PC-9 (cell line): ENCODE results near the gene INPP5B. TPM values are rescaled to one million over a fixed set of nuclear protein-coding genes. Genes with fewer than 3 reads are reported as not detected.
A peak's percentile ranks its signal among the peaks of the same experiment; 100 is the strongest.

Experiments used
- BruUV-seq: library from RNA; stranded (reverse); fragments of 400-500 nt; replicated peaks from 2 replicates; lab custom pipeline; 2021; lab: Mats Ljungman, UMichigan
- CTCF ChIA-PET: fragments of 300-600 bp; sonication (Branson Sonifier 250); formaldehyde crosslinking; loops from one replicate; lab custom pipeline; 2022; ENCODE audit warnings: antibody characterized with exemption; lab: Charles Lee
- POLR2A ChIA-PET: fragments of 300-600 bp; sonication (Branson Sonifier 250); formaldehyde crosslinking; loops from one replicate; lab custom pipeline; 2022; ENCODE audit warnings: antibody characterized with exemption; ENCODE audit not compliant: unreplicated experiment; lab: Charles Lee
- DNase-seq, 2 experiments: peaks; one replicate each; pipeline versions ENCODE4 v3.0.0 to v3.0.0-alpha.2; 2015 to 2022; ENCODE audit warnings: mixed read lengths in 1 of 2
- H2AFZ ChIP-seq: fragments of 200-600 bp; sonication (generic); 2 replicates; pipeline ENCODE4 v1.8.1; 2017; ENCODE audit warnings: antibody characterized with exemption
- H3F3A ChIP-seq: fragments of 200-600 bp; sonication (generic); 2 replicates; pipeline ENCODE4 v1.8.1; 2017; ENCODE audit warnings: antibody characterized with exemption, mild to moderate bottlenecking, low read depth; ENCODE audit not compliant: insufficient read depth
- H3K27ac ChIP-seq: fragments of 200-600 bp; sonication (generic); 2 replicates; pipeline ENCODE4 v1.6.1; 2016; ENCODE audit warnings: mixed run types
- H3K27me3 ChIP-seq: fragments of 200-600 bp; sonication (generic); 2 replicates; pipeline ENCODE4 v1.6.1; 2016; ENCODE audit warnings: low read depth, mixed run types; ENCODE audit not compliant: insufficient read depth
- H3K36me3 ChIP-seq: fragments of 200-600 bp; sonication (generic); 2 replicates; pipeline ENCODE4 v1.6.1; 2016; ENCODE audit warnings: low read depth, mixed run types
- H3K4me1 ChIP-seq: fragments of 200-600 bp; sonication (generic); replicated peaks from 2 replicates; pipeline ENCODE4 v1.6.1; 2016; ENCODE audit warnings: mixed run types; ENCODE audit not compliant: insufficient read depth
- H3K4me2 ChIP-seq: fragments of 200-600 bp; sonication (generic); 2 replicates; pipeline ENCODE4 v1.6.1; 2017; ENCODE audit warnings: mixed run types
- H3K4me3 ChIP-seq: fragments of 200-600 bp; sonication (generic); 2 replicates; pipeline ENCODE4 v1.6.1; 2016; ENCODE audit warnings: mixed run types
- H3K79me2 ChIP-seq: fragments of 200-600 bp; sonication (generic); 2 replicates; pipeline ENCODE4 v1.6.1; 2017; ENCODE audit warnings: low read depth, mixed run types
- H3K9me2 ChIP-seq: fragments of 200-600 bp; sonication (generic); 2 replicates; pipeline ENCODE4 v1.8.1; 2017; ENCODE audit warnings: mild to moderate bottlenecking; ENCODE audit not compliant: insufficient read depth
- H3K9me3 ChIP-seq: fragments of 200-600 bp; sonication (generic); 2 replicates; pipeline ENCODE4 v1.8.1; 2016; ENCODE audit warnings: low read depth; ENCODE audit not compliant: insufficient read depth
- H4K20me1 ChIP-seq: fragments of 200-600 bp; sonication (generic); 2 replicates; pipeline ENCODE4 v1.8.1; 2017; ENCODE audit not compliant: insufficient read depth
- CTCF ChIP-seq: fragments of 200-600 bp; sonication (generic); conservative IDR thresholded peaks from 2 replicates; pipeline ENCODE4 v1.6.1; 2017; ENCODE audit warnings: mixed run types, antibody characterized with exemption, mild to moderate bottlenecking, moderate library complexity
- EZH2 ChIP-seq: fragments of 200-600 bp; sonication (generic); IDR thresholded peaks from 2 replicates; pipeline ENCODE4 v1.8.0; 2017; ENCODE audit warnings: antibody characterized with exemption, low read depth
- intact Hi-C: fragments of 100-400 bp; cut with micrococcal nuclease; formaldehyde crosslinking; loops from one replicate; pipeline ENCODE4 v1.10.0; 2022; ENCODE audit not compliant: unreplicated experiment
- total RNA-seq: library from RNA; stranded (reverse); gene quantifications from 2 replicates; pipeline ENCODE4 v1.2.3, GENCODE V29; 2021

Gene INPP5B
- total RNA-seq, 1 experiment from 2014 or later, result 28.1 TPM

GRCh38 chr1:37851782-37852210 is 95.1 kb downstream of the INPP5B start:
- no peaks in the 10 kb centered on the region for H3K9me3 ChIP-seq
- intact Hi-C loops, result loop anchor here (10.0 kb wide), 1 partner anchor 377 kb away; the partner anchor contains the start of gene ZC3H12A
- peaks cover 46% of the 10 kb centered on the region for H3K4me1 ChIP-seq
- peak overlapping the region; percentile 96 for H3K4me2 ChIP-seq
- H3F3A ChIP-seq, result peaks cover 33% of the 10 kb centered on the region
- no TSS peak for BruUV-seq
- H3K36me3 ChIP-seq, result peaks cover 20% of the 10 kb centered on the region
- CTCF ChIA-PET, result interaction anchor here (1.7 kb wide), 1 partner anchor 8 kb away, joined by 8 read pairs; the partner anchor contains the start of gene MTF1
- TF ChIP-seq CTCF, result no peak
- TF ChIP-seq EZH2, result no peak
- DNase-seq, result no peak
- H3K79me2 ChIP-seq, result peaks cover 88% of the 10 kb centered on the region
- H3K27ac ChIP-seq, result peak overlapping the region; percentile 97
- no peaks in the 10 kb centered on the region for H4K20me1 ChIP-seq
- no peaks in the 10 kb centered on the region for H3K9me2 ChIP-seq
- H3K27me3 ChIP-seq, result no peaks in the 10 kb centered on the region
- 0 out of 2 replicates have a peak overlapping the region, but pooled peaks have one; percentile 44 for H3K4me3 ChIP-seq
- H2AFZ ChIP-seq, result no peak overlapping the region
- POLR2A ChIA-PET, result no interaction called here

- no peak for DNase-seq
- H2AFZ ChIP-seq, result no peak overlapping the region
- peaks cover 16% of the 10 kb centered on the region for H3K36me3 ChIP-seq
- peak overlapping the region; percentile 44; the same call in 1 of the 2 replicates for H3K4me3 ChIP-seq
- H3K9me3 ChIP-seq, result no peaks in the 10 kb centered on the region
- BruUV-seq, result no TSS peak
- H3K27me3 ChIP-seq, result no peaks in the 10 kb centered on the region
- no peak for TF ChIP-seq CTCF
- TF ChIP-seq EZH2, result no peak
- no peaks in the 10 kb centered on the region for H4K20me1 ChIP-seq
- peak overlapping the region; percentile 97 for H3K27ac ChIP-seq
- intact Hi-C loops, result loop anchor here (10.0 kb wide), 1 partner anchor 376 kb away; the partner anchor contains the start of gene ZC3H12A
- CTCF ChIA-PET, result interaction anchor here (1.7 kb wide), 1 partner anchor 8 kb away, joined by 8 read pairs; the partner anchor contains the start of gene MTF1
- POLR2A ChIA-PET, result interaction anchor here (0.7 to 0.9 kb wide), 2 partner anchors 8 to 28 kb away, joined by 4 to 6 read pairs; partner anchors contain the start of gene MTF1
- no peaks in the 10 kb centered on the region for H3K9me2 ChIP-seq
- peaks cover 49% of the 10 kb centered on the region for H3K4me1 ChIP-seq
- peaks cover 87% of the 10 kb centered on the region for H3K79me2 ChIP-seq
- peaks cover 33% of the 10 kb centered on the region for H3F3A ChIP-seq
- H3K4me2 ChIP-seq, result peak overlapping the region; percentile 96
Observed at GRCh38 chr1:37851262-37851661, 95.6 kb downstream of the INPP5B start.

- Histone ChIP-seq H3K9me3 (no peaks in the 10 kb centered on the region), H3K4me2 (peak overlapping the region; percentile 96), H3K9me2 (no peaks in the 10 kb centered on the region), H3K27me3 (no peaks in the 10 kb centered on the region), H4K20me1 (no peaks in the 10 kb centered on the region), H3K4me3 (peak overlapping the region; percentile 44; the same call in 1 of the 2 replicates), H2AFZ (no peak overlapping the region), H3F3A (peaks cover 33% of the 10 kb centered on the region), H3K4me1 (peaks cover 57% of the 10 kb centered on the region), H3K79me2 (peaks cover 87% of the 10 kb centered on the region), H3K27ac (peak overlapping the region; percentile 97), H3K36me3 (peaks cover 16% of the 10 kb centered on the region)
- POLR2A ChIA-PET, result interaction anchor here (0.6 to 0.9 kb wide), 3 partner anchors 9 to 1386 kb away, joined by 3 to 5 read pairs (median 4); partner anchors contain the start of genes MRPS15 and MTF1
- CTCF ChIA-PET, result interaction anchor here (0.6 to 1.7 kb wide), 4 partner anchors 9 to 1182 kb away, joined by 4 to 11 read pairs (median 6); partner anchors contain the start of gene MTF1
- BruUV-seq, result no TSS peak
- TF ChIP-seq CTCF, result no peak
- TF ChIP-seq EZH2, result no peak
- intact Hi-C loops, result loop anchor here (1.0 to 10.0 kb wide), 2 partner anchors 9 to 376 kb away; partner anchors contain the start of genes MTF1 and ZC3H12A
- peak; percentile 24 to 97 for DNase-seq
Observed at GRCh38 chr1:37850352-37850955, 96.4 kb downstream of the INPP5B start.
